Activated CD4-positive, alpha-beta T cell treated with anti-CD3 and anti-CD28 coated beads for 36 hours (primary cell): ENCODE results near the gene IBA57. TPM values are rescaled to one million over a fixed set of nuclear protein-coding genes. Genes with fewer than 3 reads are reported as not detected.
"Not testable (repeated sequence)": the region's sequence is repeated elsewhere in the genome, so short reads cannot be mapped to it uniquely, and the experiment has no call there.

ENCODE experiments used
- ATAC-seq: fragments of 200-7000 bp; cut with Tn5 transposase; one replicate; pipeline ENCODE4 v1.10.0; 2021; ENCODE audit warnings: mild to moderate bottlenecking, moderate library complexity
- CTCF ChIA-PET: fragments of 350-600 bp; sonication (Branson Sonifier 250); formaldehyde crosslinking; loops from one replicate; lab custom pipeline; 2021; ENCODE audit warnings: antibody characterized with exemption; lab: Charles Lee
- POLR2A ChIA-PET: fragments of 350-600 bp; sonication (Branson Sonifier 250); formaldehyde crosslinking; loops from one replicate; lab custom pipeline; 2021; ENCODE audit warnings: antibody characterized with exemption, inconsistent platforms; lab: Charles Lee
- DNase-seq: peaks from one replicate; pipeline ENCODE4 v3.0.0-alpha.2; 2020
- H3K27ac Mint-ChIP-seq: one replicate; pipeline ENCODE4 v1.8.0; 2021; ENCODE audit warnings: mixed read lengths
- H3K27me3 Mint-ChIP-seq: one replicate; pipeline ENCODE4 v1.8.0; 2021; ENCODE audit warnings: mixed read lengths
- H3K36me3 Mint-ChIP-seq: one replicate; pipeline ENCODE4 v1.8.0; 2021; ENCODE audit warnings: low read depth, mixed read lengths
- H3K4me1 Mint-ChIP-seq: one replicate; pipeline ENCODE4 v1.8.0; 2021; ENCODE audit warnings: mixed read lengths
- H3K4me3 Mint-ChIP-seq: one replicate; pipeline ENCODE4 v1.8.0; 2021; ENCODE audit warnings: mild to moderate bottlenecking, moderate library complexity, mixed read lengths
- H3K9me3 Mint-ChIP-seq: one replicate; pipeline ENCODE4 v1.8.0; 2021; ENCODE audit warnings: low read depth, mixed read lengths
- intact Hi-C, 2 experiments: fragments of 100-400 bp; cut with DNase I in 1 of 2; cut with micrococcal nuclease in 1 of 2; formaldehyde crosslinking; loops; one replicate each; pipeline versions ENCODE4 v1.14.2 to v1.15.1; 2022 to 2024; cut with DNase I, micrococcal nuclease
- total RNA-seq, 2 experiments: library from RNA; stranded (reverse); gene quantifications; one replicate each; pipeline ENCODE4 v1.2.3, GENCODE V29; 2021

Gene IBA57
- total RNA-seq, 2 experiments from 2014 or later: 6.0 to 8.3 TPM

DNA sequence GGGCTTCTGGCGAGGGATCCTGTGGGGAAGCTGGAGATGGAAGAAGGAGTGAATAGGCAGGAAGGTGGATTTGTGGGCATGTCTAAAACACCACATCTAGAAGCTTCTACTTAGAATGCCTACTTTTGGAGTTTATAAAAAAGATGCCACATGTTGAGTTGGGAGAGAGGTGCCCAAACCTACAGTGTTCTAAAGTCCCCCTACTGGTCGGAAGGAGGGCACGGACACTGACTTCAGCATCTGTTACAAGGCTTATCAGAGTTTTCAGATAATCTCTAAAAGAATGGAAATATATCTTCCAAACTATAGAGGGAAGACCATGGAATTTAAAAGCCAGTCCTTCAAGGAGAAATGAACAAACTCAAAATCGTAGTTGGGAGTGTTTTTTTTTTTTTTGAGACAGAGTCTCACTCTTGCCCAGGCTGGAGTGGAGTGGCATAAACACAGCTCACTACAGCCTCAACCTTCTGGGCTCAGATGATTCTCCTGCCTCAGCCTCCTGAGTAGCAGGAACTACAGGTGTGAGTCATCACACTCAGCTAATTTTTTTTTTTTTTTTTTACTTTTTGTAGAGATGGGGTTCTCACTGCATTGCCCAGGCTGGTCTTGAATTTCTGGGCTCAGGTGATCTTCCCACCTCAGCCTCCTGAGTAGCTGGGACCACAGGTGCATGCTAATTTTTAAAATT lies 14.8 kb downstream of the IBA57 start:
- peaks cover 3% of the 10 kb centered on the region for H3K4me1 Mint-ChIP-seq
- no peak overlapping the region for H3K27ac Mint-ChIP-seq
- intact Hi-C loops: loop anchor here in 1 of 2 experiments (5.0 kb wide), 1 partner anchor 183 kb away; no protein-coding TSS in a partner anchor
- DNase-seq (peak; percentile 13), ATAC-seq (peak; percentile 55)
- no peaks in the 10 kb centered on the region for H3K36me3 Mint-ChIP-seq
- no peak overlapping the region for H3K4me3 Mint-ChIP-seq
- ChIA-PET CTCF (interaction anchor here (1.0 to 1.4 kb wide), 3 partner anchors 14 to 60 kb away, joined by 3 to 6 read pairs (median 3); no protein-coding TSS in a partner anchor), POLR2A (no interaction called here)
- no peaks in the 10 kb centered on the region for H3K27me3 Mint-ChIP-seq
- H3K9me3 Mint-ChIP-seq: no peaks in the 10 kb centered on the region

DNA sequence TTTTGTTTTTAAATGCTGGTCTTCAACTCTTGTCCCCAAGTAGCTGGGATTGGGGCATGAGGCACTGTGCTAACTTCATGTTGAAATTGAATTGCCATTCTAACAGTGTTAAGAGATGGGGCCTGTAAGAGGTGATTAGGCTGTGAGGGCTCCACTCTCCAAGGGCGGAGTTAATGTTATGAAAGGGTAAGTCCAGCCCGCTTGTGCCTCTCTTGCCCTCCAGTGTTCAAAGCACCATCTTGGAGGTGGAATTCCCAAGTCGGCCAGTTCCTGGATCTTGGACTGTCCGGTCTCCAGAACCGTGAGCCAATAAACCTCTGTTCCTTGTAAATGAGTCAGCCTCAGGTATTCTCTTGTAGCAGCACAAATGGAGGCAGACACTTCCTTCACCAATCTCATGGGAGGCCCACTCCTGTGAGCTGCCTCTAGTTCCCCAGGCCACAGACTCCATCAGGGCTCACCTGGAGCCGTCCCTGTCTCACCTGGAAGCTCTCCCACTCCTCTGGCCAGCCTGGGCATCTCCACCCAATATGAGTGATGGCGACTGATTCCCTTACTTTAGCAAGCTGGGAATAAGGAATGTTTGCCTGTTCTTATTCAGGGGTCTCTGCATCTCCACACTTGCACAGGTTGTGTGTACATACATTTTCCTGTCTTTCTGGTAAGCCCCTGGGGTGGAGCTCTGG lies 15.5 kb downstream of the IBA57 start:
- Mint-ChIP-seq H3K9me3 (no peaks in the 10 kb centered on the region), H3K27me3 (no peaks in the 10 kb centered on the region), H3K27ac (no peak overlapping the region), H3K4me1 (peaks cover 10% of the 10 kb centered on the region), H3K36me3 (no peaks in the 10 kb centered on the region), H3K4me3 (no peak overlapping the region)
- ChIA-PET CTCF (interaction anchor here (0.7 to 1.4 kb wide), 2 partner anchors 16 to 72 kb away, joined by 3 to 6 read pairs; no protein-coding TSS in a partner anchor), POLR2A (interaction anchor here (0.7 kb wide), 1 partner anchor 44 kb away, joined by 3 read pairs; no protein-coding TSS in a partner anchor)
- intact Hi-C loops: loop anchor here in 1 of 2 experiments (5.0 kb wide), 1 partner anchor 184 kb away; no protein-coding TSS in a partner anchor
- DNase-seq: no peak
- ATAC-seq: no peak

DNA sequence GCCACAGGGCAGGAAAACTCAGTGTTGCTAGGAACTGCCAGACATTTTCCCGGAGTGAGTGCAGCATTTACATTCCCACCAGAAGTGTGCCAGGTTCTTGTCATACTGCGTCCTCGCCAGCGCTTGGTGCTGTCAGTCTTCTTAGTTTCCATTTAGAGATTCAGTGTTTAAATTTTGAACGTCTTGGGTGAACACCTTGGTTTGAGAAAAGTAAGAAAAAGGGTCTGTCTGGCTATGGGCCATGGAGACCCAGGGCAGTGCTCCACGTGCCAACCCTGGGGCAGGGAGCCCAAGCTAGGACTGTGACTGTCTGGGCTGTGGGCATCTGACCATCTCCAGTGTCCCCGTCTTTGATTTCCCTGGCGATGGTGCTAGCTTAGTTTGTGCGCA lies 16.0 kb downstream of the IBA57 start:
- Mint-ChIP-seq H3K27ac (no peak overlapping the region), H3K27me3 (no peaks in the 10 kb centered on the region), H3K4me3 (no peak overlapping the region), H3K9me3 (no peaks in the 10 kb centered on the region), H3K36me3 (no peaks in the 10 kb centered on the region), H3K4me1 (peaks cover 10% of the 10 kb centered on the region)
- intact Hi-C loops: loop anchor here in 1 of 2 experiments (5.0 kb wide), 1 partner anchor 184 kb away; no protein-coding TSS in a partner anchor
- no peak for DNase-seq
- ATAC-seq: no peak
- ChIA-PET CTCF (interaction anchor here (0.7 kb wide), 1 partner anchor 71 kb away, joined by 3 read pairs; no protein-coding TSS in a partner anchor), POLR2A (interaction anchor here (0.7 kb wide), 1 partner anchor 45 kb away, joined by 3 read pairs; no protein-coding TSS in a partner anchor)

DNA sequence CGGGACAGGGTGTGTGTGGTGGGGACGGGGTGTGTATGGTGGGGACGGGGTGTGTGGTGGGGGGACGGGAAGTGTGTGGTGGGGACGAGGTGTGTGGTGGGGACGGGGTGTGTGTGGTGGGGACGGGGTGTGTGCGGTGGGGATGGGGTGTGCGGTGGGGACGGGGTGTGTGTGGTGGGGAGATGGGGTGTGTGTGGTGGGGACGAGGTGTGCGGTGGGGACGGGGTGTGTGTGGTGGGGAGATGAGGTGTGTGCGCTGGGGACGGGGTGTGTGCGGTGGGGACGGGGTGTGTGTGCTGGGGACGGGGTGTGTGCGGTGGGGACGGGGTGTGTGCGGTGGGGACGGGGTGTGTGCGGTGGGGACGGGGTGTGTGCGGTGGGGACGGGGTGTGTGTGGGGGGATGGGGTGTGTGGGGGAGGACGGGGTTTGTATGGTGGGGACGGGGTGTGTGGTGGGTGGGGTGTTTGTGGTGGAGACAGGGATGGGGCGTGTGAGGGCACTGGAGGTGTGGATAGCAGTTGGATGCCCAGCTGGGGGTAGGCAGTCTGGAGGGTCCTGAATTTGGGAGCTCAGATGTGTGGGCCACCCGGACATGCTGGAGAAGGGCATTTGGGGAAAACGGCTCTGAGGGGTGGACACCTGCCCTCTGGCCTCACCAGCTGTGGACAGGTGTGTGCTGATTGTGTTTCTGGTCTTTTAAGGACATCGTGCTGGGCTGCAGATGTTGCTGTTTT lies 16.9 kb downstream of the IBA57 start:
- no peaks in the 10 kb centered on the region for H3K27me3 Mint-ChIP-seq
- H3K9me3 Mint-ChIP-seq: no peaks in the 10 kb centered on the region
- no peak overlapping the region for H3K4me3 Mint-ChIP-seq
- ATAC-seq (no peak), DNase-seq (no peak)
- H3K36me3 Mint-ChIP-seq: no peaks in the 10 kb centered on the region
- peaks cover 10% of the 10 kb centered on the region for H3K4me1 Mint-ChIP-seq
- ChIA-PET CTCF (no interaction called here), POLR2A (no interaction called here)
- intact Hi-C loops: loop anchor here in 1 of 2 experiments (5.0 kb wide), 1 partner anchor 185 kb away; no protein-coding TSS in a partner anchor
- no peak overlapping the region for H3K27ac Mint-ChIP-seq

DNA sequence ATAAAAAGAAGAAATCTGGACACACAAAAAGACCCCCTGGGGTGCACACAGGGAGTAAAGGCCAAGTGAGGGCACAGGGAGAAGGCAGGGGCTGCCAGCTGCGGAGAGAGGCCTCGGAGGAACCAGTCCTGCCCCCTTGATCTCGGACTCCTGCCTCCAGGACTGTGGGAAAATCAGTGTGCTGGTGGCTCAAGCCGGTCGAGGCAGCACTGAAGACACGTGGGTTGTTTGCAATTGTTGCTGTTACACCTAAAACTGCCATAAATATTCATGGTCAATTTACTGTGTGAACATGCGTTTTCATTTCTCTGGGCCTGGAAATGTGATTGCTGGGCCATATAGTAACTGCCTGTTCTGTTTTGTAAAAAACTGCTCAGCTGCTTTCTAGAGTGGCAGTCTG lies 18.5 kb downstream of the IBA57 start:
- POLR2A ChIA-PET: no interaction called here
- intact Hi-C loops: loop anchor here in 1 of 2 experiments (5.0 kb wide), 1 partner anchor 187 kb away; no protein-coding TSS in a partner anchor
- H3K4me3 Mint-ChIP-seq: no peak overlapping the region
- no peak overlapping the region for H3K27ac Mint-ChIP-seq
- CTCF ChIA-PET: no interaction called here
- ATAC-seq (no peak), DNase-seq (no peak)
- H3K36me3 Mint-ChIP-seq: no peaks in the 10 kb centered on the region
- H3K4me1 Mint-ChIP-seq: peaks cover 10% of the 10 kb centered on the region
- H3K27me3 Mint-ChIP-seq: no peaks in the 10 kb centered on the region
- H3K9me3 Mint-ChIP-seq: no peaks in the 10 kb centered on the region

DNA sequence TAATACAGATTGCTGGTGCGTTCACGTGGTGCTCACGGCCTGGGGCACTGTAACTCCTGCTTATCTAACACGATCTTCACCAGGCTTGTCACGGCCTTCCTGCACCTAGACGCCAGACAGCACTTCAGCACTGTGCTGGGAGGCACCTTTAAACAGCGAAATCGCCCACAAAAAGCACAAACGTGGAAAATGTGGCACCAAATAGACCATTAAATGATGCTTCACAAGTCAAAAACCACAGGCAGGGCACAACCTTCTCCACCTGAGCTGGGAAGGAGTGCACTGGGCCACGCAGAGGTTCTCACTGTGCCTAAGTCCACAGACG lies 20.0 kb downstream of the IBA57 start:
- peak; percentile 63 for ATAC-seq
- H3K4me3 Mint-ChIP-seq: no peak overlapping the region
- POLR2A ChIA-PET: no interaction called here

DNA sequence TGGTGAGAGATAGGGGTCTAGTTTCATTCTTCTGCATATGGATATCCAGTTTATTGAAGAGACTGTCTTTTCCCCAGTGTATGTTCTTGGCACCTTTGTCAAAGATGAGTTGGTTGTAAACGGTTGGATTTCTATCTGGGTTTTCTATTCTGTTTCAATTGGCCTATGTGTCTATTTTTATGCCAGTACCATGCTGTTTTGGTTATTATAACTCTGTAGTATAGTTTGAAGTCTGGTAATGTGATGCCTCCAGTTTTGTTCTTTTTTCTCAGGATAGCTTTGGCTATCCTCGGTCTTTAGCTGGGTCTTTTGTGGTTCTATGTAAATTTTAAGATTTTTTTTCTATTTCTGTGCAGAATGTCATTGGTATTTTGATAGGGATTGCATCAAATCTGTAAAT lies 22.6 kb downstream of the IBA57 start:
- H3K4me1 Mint-ChIP-seq, H3K4me3 Mint-ChIP-seq, H3K27me3 Mint-ChIP-seq, ATAC-seq, H3K9me3 Mint-ChIP-seq, DNase-seq, H3K36me3 Mint-ChIP-seq, H3K27ac Mint-ChIP-seq, POLR2A ChIA-PET, intact Hi-C loops, CTCF ChIA-PET: not testable (repeated sequence)

More for the DNA sequence above, 20.0 kb downstream of the IBA57 start:
- CTCF ChIA-PET: no interaction called here
- intact Hi-C loops: no loop called here
- no peak for DNase-seq
- H3K4me1 Mint-ChIP-seq: peaks cover 10% of the 10 kb centered on the region
- no peaks in the 10 kb centered on the region for H3K9me3 Mint-ChIP-seq
- peaks cover 2% of the 10 kb centered on the region for H3K36me3 Mint-ChIP-seq
- H3K27me3 Mint-ChIP-seq: no peaks in the 10 kb centered on the region
- H3K27ac Mint-ChIP-seq: no peak overlapping the region

DNA sequence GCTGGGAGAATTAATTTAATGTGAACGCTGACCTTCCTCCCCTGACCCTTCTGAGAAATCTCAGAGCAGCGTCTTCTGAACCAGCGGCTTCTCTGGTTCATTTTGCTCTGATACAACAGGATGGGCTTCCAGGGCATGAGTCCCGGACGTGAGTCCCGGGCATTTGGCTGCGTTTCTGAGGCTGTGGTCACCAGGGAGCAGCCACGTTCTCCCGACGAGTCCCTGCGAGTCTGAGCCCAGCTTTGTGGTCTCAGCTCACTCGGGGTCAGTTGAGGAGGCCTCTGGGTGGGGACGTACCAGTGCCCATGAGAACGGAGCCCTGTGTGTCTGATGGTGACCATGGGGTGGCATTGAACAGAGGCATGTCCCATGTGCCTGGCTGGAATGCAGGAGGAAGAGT lies 24.6 kb downstream of the IBA57 start:
- ATAC-seq (no peak), DNase-seq (no peak)
- Mint-ChIP-seq H3K4me3 (no peak overlapping the region), H3K9me3 (no peaks in the 10 kb centered on the region), H3K4me1 (peaks cover 9% of the 10 kb centered on the region), H3K27ac (no peak overlapping the region), H3K36me3 (peaks cover 2% of the 10 kb centered on the region), H3K27me3 (no peaks in the 10 kb centered on the region)
- ChIA-PET CTCF (no interaction called here), POLR2A (no interaction called here)
- intact Hi-C loops: no loop called here

DNA sequence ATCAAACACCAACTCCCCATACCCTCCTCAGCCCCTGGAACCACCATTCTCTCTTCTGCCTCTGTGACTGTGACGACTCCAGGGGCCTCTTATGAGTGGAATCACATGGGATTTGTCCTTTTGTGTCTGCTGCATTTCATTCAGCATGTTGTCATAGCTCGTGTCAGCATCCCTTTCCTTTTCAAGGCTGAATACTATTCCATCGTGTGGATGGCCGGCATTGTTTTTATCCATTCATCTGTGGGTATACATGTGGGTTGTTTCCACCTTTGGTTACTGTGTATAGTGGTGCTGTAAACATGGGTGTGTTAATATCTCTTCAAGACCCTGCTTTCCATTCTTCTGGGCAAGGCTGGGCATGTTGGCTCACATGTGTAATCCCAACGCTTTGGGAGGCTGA lies 25.2 kb downstream of the IBA57 start:
- CTCF ChIA-PET: no interaction called here
- ATAC-seq: no peak

DNA sequence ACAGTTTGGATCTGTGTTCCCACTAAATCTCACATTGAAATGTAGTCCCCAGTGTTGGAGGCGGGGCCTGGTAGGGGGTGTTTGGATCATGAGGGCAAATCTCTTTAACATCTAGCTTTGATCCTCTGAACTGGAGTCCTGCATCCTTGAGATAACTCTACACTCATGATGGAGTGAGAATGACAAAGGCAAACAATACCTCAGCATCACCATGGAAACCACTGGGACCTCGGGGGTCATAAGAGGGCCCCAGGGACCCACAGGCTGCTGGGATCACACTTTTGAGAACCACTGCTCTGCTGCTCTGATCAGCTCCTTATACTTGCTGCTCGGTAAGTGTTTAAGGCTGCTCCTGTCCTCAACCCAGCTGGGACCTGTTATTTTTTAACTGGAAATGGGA lies 28.8 kb downstream of the IBA57 start:
- POLR2A ChIA-PET: no interaction called here
- intact Hi-C loops: no loop called here
- Mint-ChIP-seq H3K27ac (no peak overlapping the region), H3K4me1 (no peaks in the 10 kb centered on the region), H3K4me3 (no peak overlapping the region), H3K27me3 (no peaks in the 10 kb centered on the region), H3K9me3 (peaks cover 8% of the 10 kb centered on the region), H3K36me3 (peaks cover 18% of the 10 kb centered on the region)
- ATAC-seq (no peak), DNase-seq (no peak)
- CTCF ChIA-PET: no interaction called here

More for the DNA sequence above, 25.2 kb downstream of the IBA57 start:
- Mint-ChIP-seq H3K9me3 (no peaks in the 10 kb centered on the region), H3K4me1 (peaks cover 3% of the 10 kb centered on the region), H3K36me3 (peaks cover 2% of the 10 kb centered on the region), H3K27me3 (no peaks in the 10 kb centered on the region), H3K4me3 (no peak overlapping the region), H3K27ac (no peak overlapping the region)
- intact Hi-C loops: no loop called here
- POLR2A ChIA-PET: no interaction called here
- no peak for DNase-seq
